Nephron progenitor cell (in vitro differentiated cells): ENCODE measurements around the gene ANXA5.

Source experiments
- DNase-seq: peaks from one replicate; pipeline ENCODE4 v3.0.0; 2021
- H3K27ac Mint-ChIP-seq: 2 replicates; pipeline ENCODE4 v1.8.0; 2021; ENCODE audit warnings: mild to moderate bottlenecking, moderate library complexity, mixed read lengths
- H3K27me3 Mint-ChIP-seq: 2 replicates; pipeline ENCODE4 v1.8.0; 2021; ENCODE audit warnings: mild to moderate bottlenecking, low read depth, mixed read lengths; ENCODE audit not compliant: poor library complexity
- H3K36me3 Mint-ChIP-seq: 2 replicates; pipeline ENCODE4 v1.8.0; 2021; ENCODE audit warnings: low read depth, mixed read lengths
- H3K4me1 Mint-ChIP-seq: 2 replicates; pipeline ENCODE4 v1.8.0; 2021; ENCODE audit warnings: mixed read lengths
- H3K4me3 Mint-ChIP-seq: 2 replicates; pipeline ENCODE4 v1.8.0; 2021; ENCODE audit warnings: mild to moderate bottlenecking, moderate library complexity, mixed read lengths
- H3K9me3 Mint-ChIP-seq: 2 replicates; pipeline ENCODE4 v1.8.0; 2021; ENCODE audit warnings: mild to moderate bottlenecking, moderate library complexity, mixed read lengths
- TF ChIP-seq, protein P1 (sequence below): fragments of 200-600 bp; sonication (generic); IDR thresholded peaks from 2 replicates; pipeline ENCODE4 v1.5.0; 2021; ENCODE audit warnings: antibody characterized with exemption

Gene ANXA5

DNA sequence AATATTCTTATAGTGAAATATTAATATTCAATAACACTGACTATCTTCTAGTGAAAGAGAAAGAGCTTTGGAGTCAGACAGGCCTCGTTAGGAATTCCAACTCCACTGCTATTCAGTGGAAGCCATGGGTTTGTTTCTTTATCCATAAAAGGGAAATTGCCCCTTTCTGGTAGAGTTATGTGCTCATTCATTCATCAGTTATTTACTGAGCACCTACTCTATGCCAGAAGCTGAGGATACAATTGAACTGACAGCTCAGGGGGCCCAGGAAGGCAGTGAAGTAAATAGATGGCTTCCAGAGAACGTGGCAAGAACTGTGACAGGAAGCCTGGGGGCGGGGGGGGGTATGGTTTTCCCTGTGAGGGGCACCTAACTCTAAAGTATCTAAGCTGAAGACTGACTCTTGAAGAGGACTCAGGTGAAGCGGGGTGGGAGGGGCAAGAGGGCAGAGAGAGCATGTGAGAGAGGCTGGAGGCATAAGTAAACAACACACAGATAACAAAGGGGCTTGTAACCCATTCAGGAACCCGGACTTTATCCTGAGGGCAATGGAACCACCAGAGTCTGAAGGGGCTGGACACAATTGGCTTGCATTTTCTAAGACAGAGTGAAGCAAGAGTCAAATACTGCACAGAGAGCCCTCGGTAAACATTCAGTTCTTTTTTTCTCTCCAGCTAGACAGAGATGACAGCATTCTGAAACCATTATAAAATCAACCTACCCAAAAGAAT, 20.3 kb downstream of the ANXA5 start:
- DNase-seq = no peak
- no peaks in the 10 kb centered on the region for H3K9me3 Mint-ChIP-seq
- TF ChIP-seq, protein P1, sequence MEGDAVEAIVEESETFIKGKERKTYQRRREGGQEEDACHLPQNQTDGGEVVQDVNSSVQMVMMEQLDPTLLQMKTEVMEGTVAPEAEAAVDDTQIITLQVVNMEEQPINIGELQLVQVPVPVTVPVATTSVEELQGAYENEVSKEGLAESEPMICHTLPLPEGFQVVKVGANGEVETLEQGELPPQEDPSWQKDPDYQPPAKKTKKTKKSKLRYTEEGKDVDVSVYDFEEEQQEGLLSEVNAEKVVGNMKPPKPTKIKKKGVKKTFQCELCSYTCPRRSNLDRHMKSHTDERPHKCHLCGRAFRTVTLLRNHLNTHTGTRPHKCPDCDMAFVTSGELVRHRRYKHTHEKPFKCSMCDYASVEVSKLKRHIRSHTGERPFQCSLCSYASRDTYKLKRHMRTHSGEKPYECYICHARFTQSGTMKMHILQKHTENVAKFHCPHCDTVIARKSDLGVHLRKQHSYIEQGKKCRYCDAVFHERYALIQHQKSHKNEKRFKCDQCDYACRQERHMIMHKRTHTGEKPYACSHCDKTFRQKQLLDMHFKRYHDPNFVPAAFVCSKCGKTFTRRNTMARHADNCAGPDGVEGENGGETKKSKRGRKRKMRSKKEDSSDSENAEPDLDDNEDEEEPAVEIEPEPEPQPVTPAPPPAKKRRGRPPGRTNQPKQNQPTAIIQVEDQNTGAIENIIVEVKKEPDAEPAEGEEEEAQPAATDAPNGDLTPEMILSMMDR = no peak
- no peaks in the 10 kb centered on the region for H3K4me1 Mint-ChIP-seq
- H3K27me3 Mint-ChIP-seq = no peaks in the 10 kb centered on the region
- H3K36me3 Mint-ChIP-seq = peaks cover 42% of the 10 kb centered on the region
- no peak overlapping the region for H3K4me3 Mint-ChIP-seq
- peak overlapping the region; percentile 84 for H3K27ac Mint-ChIP-seq

DNA sequence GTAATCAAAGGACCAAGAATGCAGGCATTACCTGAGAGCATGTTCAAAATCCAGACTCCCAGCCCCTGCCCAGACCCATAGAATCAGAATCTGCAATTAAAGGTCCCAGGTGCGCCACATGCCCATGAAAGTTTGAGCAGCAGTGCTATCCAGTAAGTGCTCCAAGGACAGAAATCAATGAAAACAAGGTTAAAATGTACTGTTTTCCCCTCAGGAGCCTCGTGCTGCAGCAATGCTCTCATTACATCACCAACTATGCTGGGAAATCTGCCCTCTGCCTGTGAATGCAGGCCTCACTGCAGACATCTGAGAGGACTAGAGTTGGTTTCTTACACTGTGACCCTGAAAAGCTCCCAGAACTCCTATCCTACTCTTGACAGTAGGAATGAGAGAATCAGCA, 21.1 kb downstream of the ANXA5 start:
- H3K9me3 Mint-ChIP-seq = no peaks in the 10 kb centered on the region
- H3K36me3 Mint-ChIP-seq = peaks cover 43% of the 10 kb centered on the region
- TF ChIP-seq, protein P1 = no peak
- no peaks in the 10 kb centered on the region for H3K27me3 Mint-ChIP-seq
- DNase-seq = no peak
- H3K4me1 Mint-ChIP-seq = no peaks in the 10 kb centered on the region
- no peak overlapping the region for H3K4me3 Mint-ChIP-seq
- no peak overlapping the region for H3K27ac Mint-ChIP-seq

DNA sequence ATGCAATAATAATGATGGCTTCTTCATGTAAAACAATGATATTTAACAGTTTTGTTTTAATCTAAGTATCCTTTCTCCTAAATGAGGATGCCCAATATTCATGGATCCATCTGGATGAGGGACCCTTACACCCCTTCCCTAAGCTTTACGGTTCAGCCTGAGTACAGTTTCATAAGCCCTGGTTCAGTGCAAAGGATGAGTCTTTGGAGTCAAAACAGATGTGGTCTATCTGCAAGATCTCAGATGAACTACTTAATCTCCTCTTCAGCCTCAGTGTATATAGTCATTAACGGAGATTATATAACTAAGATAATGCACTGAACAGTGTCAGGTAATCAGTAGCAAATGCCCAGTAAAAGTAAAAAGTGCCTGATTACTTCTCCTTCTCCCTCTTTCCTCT, 22.1 kb downstream of the ANXA5 start:
- TF ChIP-seq, protein P1 = no peak
- H3K27ac Mint-ChIP-seq = no peak overlapping the region
- H3K27me3 Mint-ChIP-seq = no peaks in the 10 kb centered on the region
- H3K4me1 Mint-ChIP-seq = no peaks in the 10 kb centered on the region
- no peak for DNase-seq
- H3K36me3 Mint-ChIP-seq = peaks cover 35% of the 10 kb centered on the region
- H3K9me3 Mint-ChIP-seq = no peaks in the 10 kb centered on the region
- H3K4me3 Mint-ChIP-seq = no peak overlapping the region

DNA sequence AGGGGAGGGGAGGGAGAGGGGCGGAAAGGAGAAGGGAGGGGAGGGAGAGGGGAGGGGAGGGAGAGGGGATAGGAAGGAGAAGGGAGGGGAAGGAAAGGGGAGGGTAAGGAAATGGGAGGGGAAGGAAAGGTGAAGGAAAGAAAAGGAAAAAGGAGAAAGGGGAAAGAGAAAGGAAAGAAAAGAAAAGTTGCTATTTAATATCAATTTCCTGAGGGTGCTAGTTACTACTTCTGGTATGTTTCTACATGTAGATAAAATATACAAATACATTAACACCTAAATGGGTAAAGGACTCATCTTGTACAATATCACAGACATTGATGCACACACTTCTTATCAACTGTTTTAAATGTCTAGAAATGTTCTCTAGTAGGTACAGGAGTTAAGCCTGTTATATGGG, 22.6 kb downstream of the ANXA5 start:
- Mint-ChIP-seq H3K27me3 (no peaks in the 10 kb centered on the region), H3K9me3 (no peaks in the 10 kb centered on the region), H3K4me3 (no peak overlapping the region), H3K4me1 (no peaks in the 10 kb centered on the region), H3K27ac (no peak overlapping the region), H3K36me3 (peaks cover 31% of the 10 kb centered on the region)
- DNase-seq = no peak
- TF ChIP-seq, protein P1 = no peak

DNA sequence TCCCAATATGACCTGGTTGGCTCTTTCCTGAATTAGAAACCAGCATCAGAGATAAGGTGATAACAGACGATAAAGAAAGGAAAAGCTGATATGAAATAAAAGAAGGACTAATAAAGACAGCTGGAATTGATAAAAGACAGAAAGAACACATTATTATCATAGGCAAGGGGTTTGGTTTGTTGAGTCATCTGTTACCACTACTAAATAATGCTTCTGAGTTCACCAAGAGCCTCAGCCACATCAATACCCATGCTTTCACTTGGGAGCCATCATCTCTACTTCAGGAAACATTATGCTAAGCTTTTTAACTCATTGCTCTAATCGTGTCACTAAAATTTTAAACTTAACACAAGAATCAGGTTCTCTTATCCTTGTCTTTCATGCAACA, 27.6 kb downstream of the ANXA5 start:
- Mint-ChIP-seq H3K27ac (no peak overlapping the region), H3K4me1 (no peaks in the 10 kb centered on the region), H3K9me3 (no peaks in the 10 kb centered on the region), H3K4me3 (no peak overlapping the region), H3K27me3 (no peaks in the 10 kb centered on the region), H3K36me3 (peaks cover 29% of the 10 kb centered on the region)
- no peak for DNase-seq
- TF ChIP-seq, protein P1 = no peak
